K562 (cell line): ENCODE data around the gene GRB10. TPM values are rescaled to one million over a fixed set of nuclear protein-coding genes. Genes with fewer than 3 reads are reported as not detected.

Experiments
- ATAC-seq: fragments of 200-7000 bp; cut with Tn5 transposase; 3 replicates; pipeline ENCODE4 v1.9.1; 2020; ENCODE audit warnings: moderate library complexity
- BruUV-seq: library from RNA; stranded (reverse); fragments of 400-500 nt; replicated peaks from 2 replicates; lab custom pipeline; 2021; lab: Mats Ljungman, UMichigan
- CTCF ChIA-PET: fragments of 300-600 bp; formaldehyde crosslinking; extraction: SDS; loops from one replicate; lab custom pipeline; 2021; ENCODE audit warnings: low intra/inter-chr PET ratio; lab: Yijun Ruan, JAX
- POLR2A ChIA-PET: fragments of 300-600, 350-650 bp; sonication (Branson Sonifier 250); formaldehyde crosslinking; extraction: SDS; loops from one replicate; lab custom pipeline; 2021; ENCODE audit warnings: antibody characterized with exemption, inconsistent platforms; lab: Yijun Ruan, JAX
- DNase-seq, 4 experiments: peaks; one replicate each; pipeline versions ENCODE4 v3.0.0 to v3.0.0-alpha.2; 2011 to 2018; ENCODE audit warnings: low spot score in 3 of 4, mixed read lengths in 3 of 4; ENCODE audit errors: extremely low read depth in 1 of 4
- FAIRE-seq: peaks from 2 replicates; lab custom pipeline; 2011; peaks lifted over from hg19 to GRCh38; lab: Jason Lieb, UNC
- H2AFZ ChIP-seq: 2 replicates; pipeline ENCODE4 v1.6.0; 2011; ENCODE audit warnings: low read depth, low read length, control low read depth, inconsistent platforms
- H3K27ac ChIP-seq: fragments of 200-600 bp; 3 replicates; pipeline ENCODE4 v1.8.0; 2011; ENCODE audit warnings: low read depth, mild to moderate bottlenecking, control low read depth, inconsistent platforms, low read length, moderate library complexity, mixed read lengths; ENCODE audit errors: extremely low read depth
- H3K27me3 ChIP-seq, 2 experiments: fragments of 300-600 bp in 1 of 2; 2 replicates in 1 of 2; 3 replicates in 1 of 2; pipeline versions ENCODE4 v1.6.0 to v1.8.0; 2011; ENCODE audit warnings: inconsistent platforms in 2 of 2, low read length in 2 of 2, mild to moderate bottlenecking in 1 of 2, mixed read lengths in 1 of 2, moderate library complexity in 1 of 2; ENCODE audit not compliant: control insufficient read depth in 2 of 2, insufficient read depth in 2 of 2
- H3K36me3 ChIP-seq: fragments of 300-600 bp; 3 replicates; pipeline ENCODE4 v1.8.0; 2011; ENCODE audit warnings: mild to moderate bottlenecking, low read length, inconsistent platforms; ENCODE audit not compliant: control insufficient read depth, insufficient read depth
- H3K4me1 ChIP-seq, 2 experiments: fragments of 200-600 bp in 1 of 2; replicated peaks in 1 of 2; 2 replicates in 1 of 2; 3 replicates in 1 of 2; pipeline versions ENCODE4 v1.5.1 to v1.8.0; 2011; ENCODE audit warnings: inconsistent platforms in 2 of 2, low read length in 2 of 2, mild to moderate bottlenecking in 1 of 2, mixed read lengths in 1 of 2, moderate library complexity in 1 of 2; ENCODE audit not compliant: control insufficient read depth in 2 of 2, insufficient read depth in 2 of 2
- H3K4me2 ChIP-seq: 2 replicates; pipeline ENCODE4 v1.6.1; 2011; ENCODE audit warnings: low read length, control low read depth, inconsistent platforms, mixed read lengths; ENCODE audit not compliant: insufficient read depth
- H3K4me3 ChIP-seq: fragments of 200-600 bp; sonication (generic), shearing (Covaris generic); 2 replicates; pipeline ENCODE4 v1.5.1; 2016; ENCODE audit warnings: control low read depth, inconsistent platforms
- H3K79me2 ChIP-seq: fragments of 200-600 bp; 3 replicates; pipeline ENCODE4 v1.8.0; 2011; ENCODE audit warnings: low read length, inconsistent platforms; ENCODE audit not compliant: control insufficient read depth, insufficient read depth
- H3K9ac ChIP-seq, 2 experiments: 2 replicates each; pipeline versions ENCODE4 v1.6.0 to v1.6.1; 2011; ENCODE audit warnings: low read depth in 2 of 2, low read length in 2 of 2, control low read depth in 1 of 2, inconsistent platforms in 1 of 2, mild to moderate bottlenecking in 1 of 2, mixed read lengths in 1 of 2; ENCODE audit not compliant: insufficient read depth in 1 of 2
- H3K9me1 ChIP-seq: one replicate; pipeline ENCODE4 v1.6.0; 2011; ENCODE audit warnings: inconsistent platforms, mild to moderate bottlenecking, low read length, moderate library complexity; ENCODE audit not compliant: control insufficient read depth, insufficient read depth
- H3K9me3 ChIP-seq: replicated peaks from 2 replicates; pipeline ENCODE4 v1.5.1; 2011; ENCODE audit warnings: low read depth, low read length, inconsistent platforms; ENCODE audit not compliant: control insufficient read depth, insufficient read depth
- H4K20me1 ChIP-seq: replicated peaks from 2 replicates; pipeline ENCODE4 v1.6.1; 2011; ENCODE audit warnings: low read length, inconsistent platforms, mixed read lengths; ENCODE audit not compliant: control insufficient read depth, insufficient read depth
- RFX1 ChIP-seq: fragments of 450-650 bp; IDR thresholded peaks from 2 replicates; pipeline ENCODE4 v1.6.1; 2016; ENCODE audit warnings: mild to moderate bottlenecking, moderate library complexity
- ZNF24 ChIP-seq: fragments of 450-650 bp; IDR thresholded peaks from 2 replicates; pipeline ENCODE4 v1.6.1; 2016
- WGBS: fragments of 100-300 bp; shearing (Covaris generic); methylation state at CpG from one replicate; pipeline ENCODE4 v1.1.6; 2016; ENCODE audit warnings: low coverage, mixed read lengths; ENCODE audit not compliant: insufficient coverage; ENCODE audit errors: missing lambda C conversion rate; 5-methylcytosine and 5-hydroxymethylcytosine counted together
- in situ Hi-C: fragments of 300-500 bp; cut with MboI; formaldehyde crosslinking; loops from 4 replicates; pipeline ENCODE4 v1.15.0; 2018; ENCODE audit warnings: inconsistent platforms, mixed read lengths
- intact Hi-C: fragments of 100-400 bp; cut with micrococcal nuclease; formaldehyde crosslinking; loops from 2 replicates; pipeline ENCODE4 v1.14.2; 2022
- polyA plus RNA-seq, 8 experiments: library from polyadenylated mRNA; depleted of rRNA in 4 of 8; stranded (reverse) in 5 of 8; unstranded in 3 of 8; fragments of >200 nt; fragmentation: Nextera tagmentation in 2 of 8; fragmentation: Illumina TruSeq in 1 of 8; extraction: Ambion mirVana in 2 of 8; extraction: Trizol in 1 of 8; gene quantifications; 2 replicates each; pipeline versions ENCODE4 v1.2.1 to v1.2.3, GENCODE V29; 2011 to 2014; ENCODE audit warnings: inconsistent platforms in 1 of 8, missing spikeins in 1 of 8
- total RNA-seq, 7 experiments: library from RNA; depleted of rRNA in 6 of 7; stranded (reverse); fragments of >200 nt in 6 of 7; fragmentation: Illumina TruSeq in 2 of 7; extraction: Trizol in 2 of 7; gene quantifications; 2 replicates each; pipeline versions ENCODE4 v1.2.1 to v1.2.3, GENCODE V29; 2011 to 2021; ENCODE audit warnings: low replicate concordance in 1 of 7
- TF ChIP-seq, protein P1 (sequence below), 2 experiments: fragments of 450-650 bp; formaldehyde crosslinking in 1 of 2; IDR thresholded peaks; 2 replicates each; pipeline versions ENCODE4 v1.4.0 to v1.6.1; 2014 to 2020; ENCODE audit warnings: mild to moderate bottlenecking in 2 of 2, borderline replicate concordance in 1 of 2, low read depth in 1 of 2

The GRB10 gene
- total and polyA plus RNA-seq, 9 of the 15 experiments (the other 6 are each of a cell fraction or from before 2014, with no cell fraction given) = 8.9 to 88.5 (median 40.7) TPM

DNA sequence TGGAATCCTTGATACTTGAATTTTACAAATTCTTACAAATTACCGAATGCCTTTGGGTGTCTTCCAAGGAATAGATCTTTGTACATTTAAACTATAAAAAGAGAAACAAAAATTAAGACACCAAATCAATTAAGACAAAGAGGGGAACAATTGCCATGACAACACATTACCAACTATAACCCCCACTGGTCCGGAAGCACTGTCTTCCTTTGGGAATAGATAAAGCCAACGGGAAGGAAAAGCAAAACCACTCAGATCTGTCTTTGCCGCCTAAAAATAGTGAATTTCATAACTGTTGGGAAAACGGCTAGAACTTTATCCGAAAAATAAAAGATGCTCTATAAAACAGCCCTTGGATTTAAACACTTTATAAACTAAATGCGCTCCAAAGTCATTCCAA is 37.4 kb downstream of the GRB10 start:
- in situ Hi-C loops = no loop called here
- ATAC-seq = no peak
- peaks cover 16% of the 10 kb centered on the region; the same call in 1 of the 2 replicates for H4K20me1 ChIP-seq
- TF ChIP-seq RFX1 (peak; percentile 9; the same call in 1 of the 2 replicates), ZNF24 (no peak)
- TF ChIP-seq, all 486 proteins: peak for 1
- H3K79me2 ChIP-seq = peaks cover 91% of the 10 kb centered on the region
- H3K27me3 ChIP-seq = no peaks in the 10 kb centered on the region
- H2AFZ ChIP-seq = no peak overlapping the region
- intact Hi-C loops = no loop called here
- ChIA-PET POLR2A (interaction anchor here (0.5 kb wide), 1 partner anchor 34 kb away, joined by 3 read pairs; no protein-coding TSS in a partner anchor), CTCF (no interaction called here)
- H3K9me3 ChIP-seq = no peaks in the 10 kb centered on the region
- H3K4me3 ChIP-seq = no peak overlapping the region
- H3K4me1 ChIP-seq = no peaks in the 10 kb centered on the region
- no TSS peak for BruUV-seq
- H3K27ac ChIP-seq = no peak overlapping the region
- 86% methylated on average over 7 of the region's 7 CpGs for WGBS
- H3K9ac ChIP-seq = no peak overlapping the region
- no peak overlapping the region for H3K4me2 ChIP-seq
- H3K9me1 ChIP-seq = no peaks in the 10 kb centered on the region
- FAIRE-seq = no peak
- peaks cover 8% of the 10 kb centered on the region; the same call in 2 of the 3 replicates for H3K36me3 ChIP-seq
- DNase-seq = no peak

- TF ChIP-seq, protein P1, sequence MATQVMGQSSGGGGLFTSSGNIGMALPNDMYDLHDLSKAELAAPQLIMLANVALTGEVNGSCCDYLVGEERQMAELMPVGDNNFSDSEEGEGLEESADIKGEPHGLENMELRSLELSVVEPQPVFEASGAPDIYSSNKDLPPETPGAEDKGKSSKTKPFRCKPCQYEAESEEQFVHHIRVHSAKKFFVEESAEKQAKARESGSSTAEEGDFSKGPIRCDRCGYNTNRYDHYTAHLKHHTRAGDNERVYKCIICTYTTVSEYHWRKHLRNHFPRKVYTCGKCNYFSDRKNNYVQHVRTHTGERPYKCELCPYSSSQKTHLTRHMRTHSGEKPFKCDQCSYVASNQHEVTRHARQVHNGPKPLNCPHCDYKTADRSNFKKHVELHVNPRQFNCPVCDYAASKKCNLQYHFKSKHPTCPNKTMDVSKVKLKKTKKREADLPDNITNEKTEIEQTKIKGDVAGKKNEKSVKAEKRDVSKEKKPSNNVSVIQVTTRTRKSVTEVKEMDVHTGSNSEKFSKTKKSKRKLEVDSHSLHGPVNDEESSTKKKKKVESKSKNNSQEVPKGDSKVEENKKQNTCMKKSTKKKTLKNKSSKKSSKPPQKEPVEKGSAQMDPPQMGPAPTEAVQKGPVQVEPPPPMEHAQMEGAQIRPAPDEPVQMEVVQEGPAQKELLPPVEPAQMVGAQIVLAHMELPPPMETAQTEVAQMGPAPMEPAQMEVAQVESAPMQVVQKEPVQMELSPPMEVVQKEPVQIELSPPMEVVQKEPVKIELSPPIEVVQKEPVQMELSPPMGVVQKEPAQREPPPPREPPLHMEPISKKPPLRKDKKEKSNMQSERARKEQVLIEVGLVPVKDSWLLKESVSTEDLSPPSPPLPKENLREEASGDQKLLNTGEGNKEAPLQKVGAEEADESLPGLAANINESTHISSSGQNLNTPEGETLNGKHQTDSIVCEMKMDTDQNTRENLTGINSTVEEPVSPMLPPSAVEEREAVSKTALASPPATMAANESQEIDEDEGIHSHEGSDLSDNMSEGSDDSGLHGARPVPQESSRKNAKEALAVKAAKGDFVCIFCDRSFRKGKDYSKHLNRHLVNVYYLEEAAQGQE (IDR thresholded peaks at IDR 0.05; ENCODE audit: borderline replicate concordance) = no peak
- TF ChIP-seq, protein P1 (CRISPR knock-in tag; IDR thresholded peaks at IDR 0.05; ENCODE audit: low read depth) = no peak
- FAIRE-seq = no peak
- Histone ChIP-seq H3K27ac (no peak overlapping the region), H4K20me1 (peaks cover 14% of the 10 kb centered on the region; the same call in 1 of the 2 replicates), H3K27me3 (no peaks in the 10 kb centered on the region), H3K79me2 (peaks cover 94% of the 10 kb centered on the region), H3K36me3 (peaks cover 8% of the 10 kb centered on the region; the same call in 2 of the 3 replicates), H3K9me3 (no peaks in the 10 kb centered on the region), H3K9ac (no peak overlapping the region; a peak in 1 of 4 replicates), H3K4me2 (no peak overlapping the region), H3K4me3 (no peak overlapping the region), H3K4me1 (no peaks in the 10 kb centered on the region), H3K9me1 (no peaks in the 10 kb centered on the region), H2AFZ (no peak overlapping the region)
- in situ Hi-C loops = no loop called here
- BruUV-seq = no TSS peak
- WGBS = 65% methylated on average over 7 of the region's 11 CpGs
- DNase-seq = no peak
- POLR2A ChIA-PET = interaction anchor here (1.0 kb wide), 1 partner anchor 24 kb away, joined by 3 read pairs; no protein-coding TSS in a partner anchor
- intact Hi-C loops = no loop called here
- ATAC-seq = no peak
- CTCF ChIA-PET = no interaction called here
Measured at GRCh38 chr7:50743893-50744292, 38.8 kb downstream of the GRB10 start.
